ENCODE measurements around the gene NRXN3.

DNA sequence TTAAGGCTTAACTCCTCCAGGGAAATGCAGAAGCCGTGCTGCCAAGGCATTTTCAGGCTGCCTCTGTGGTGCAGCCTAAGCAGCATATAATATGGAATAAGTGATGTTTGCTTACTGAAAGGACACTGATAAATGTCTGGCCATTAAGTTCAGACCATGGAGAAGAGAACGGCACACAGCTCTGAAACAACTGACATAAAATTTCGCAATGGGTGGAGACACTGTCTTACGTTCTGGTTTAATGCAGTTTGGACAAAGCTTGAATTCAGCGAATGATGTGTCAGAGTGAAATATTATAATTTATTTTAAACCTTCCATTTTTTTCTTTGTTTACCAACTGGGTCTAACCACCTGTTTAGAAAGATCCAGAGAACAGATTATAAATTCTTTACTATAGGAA, 27.2 kb upstream of the NRXN3 start:
- TF ChIP-seq, protein P1, sequence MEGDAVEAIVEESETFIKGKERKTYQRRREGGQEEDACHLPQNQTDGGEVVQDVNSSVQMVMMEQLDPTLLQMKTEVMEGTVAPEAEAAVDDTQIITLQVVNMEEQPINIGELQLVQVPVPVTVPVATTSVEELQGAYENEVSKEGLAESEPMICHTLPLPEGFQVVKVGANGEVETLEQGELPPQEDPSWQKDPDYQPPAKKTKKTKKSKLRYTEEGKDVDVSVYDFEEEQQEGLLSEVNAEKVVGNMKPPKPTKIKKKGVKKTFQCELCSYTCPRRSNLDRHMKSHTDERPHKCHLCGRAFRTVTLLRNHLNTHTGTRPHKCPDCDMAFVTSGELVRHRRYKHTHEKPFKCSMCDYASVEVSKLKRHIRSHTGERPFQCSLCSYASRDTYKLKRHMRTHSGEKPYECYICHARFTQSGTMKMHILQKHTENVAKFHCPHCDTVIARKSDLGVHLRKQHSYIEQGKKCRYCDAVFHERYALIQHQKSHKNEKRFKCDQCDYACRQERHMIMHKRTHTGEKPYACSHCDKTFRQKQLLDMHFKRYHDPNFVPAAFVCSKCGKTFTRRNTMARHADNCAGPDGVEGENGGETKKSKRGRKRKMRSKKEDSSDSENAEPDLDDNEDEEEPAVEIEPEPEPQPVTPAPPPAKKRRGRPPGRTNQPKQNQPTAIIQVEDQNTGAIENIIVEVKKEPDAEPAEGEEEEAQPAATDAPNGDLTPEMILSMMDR (IDR thresholded peaks at IDR 0.05; ENCODE audit: insufficient read depth, low read depth, low read length), result no peak
- no peak for TF ChIP-seq EZH2 (IDR thresholded peaks at IDR 0.05; ENCODE audit: insufficient read depth, low read length)

All from astrocyte (in vitro differentiated cells and primary cell).